CD4-positive, alpha-beta T cell treated with Interferon gamma for 1 hour (primary cell): ENCODE measurements around the gene COL15A1.

Experiments
- DNase-seq: peaks from one replicate; pipeline ENCODE4 v3.0.0-alpha.2; 2020

COL15A1 gene

DNA sequence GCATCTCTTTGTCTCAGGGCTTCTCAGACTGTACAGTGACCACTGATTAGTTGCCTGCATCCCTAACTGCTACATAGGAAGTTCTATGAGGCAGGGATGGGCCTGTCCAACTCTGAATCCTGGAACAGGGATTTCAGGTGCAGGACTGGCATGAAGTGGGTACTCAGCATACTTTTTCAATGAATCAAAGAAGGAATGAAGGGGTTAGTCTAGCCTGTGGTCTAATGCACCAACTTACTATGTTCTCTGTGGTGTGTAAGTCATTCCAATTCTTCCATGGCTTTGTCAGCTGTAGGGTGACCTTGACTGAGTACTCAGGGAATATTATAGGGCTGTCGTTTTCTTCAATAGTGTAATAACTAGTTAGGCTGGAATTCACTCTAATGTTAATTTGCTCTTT lies 8.3 kb downstream of the COL15A1 start:
- no peak for DNase-seq

DNA sequence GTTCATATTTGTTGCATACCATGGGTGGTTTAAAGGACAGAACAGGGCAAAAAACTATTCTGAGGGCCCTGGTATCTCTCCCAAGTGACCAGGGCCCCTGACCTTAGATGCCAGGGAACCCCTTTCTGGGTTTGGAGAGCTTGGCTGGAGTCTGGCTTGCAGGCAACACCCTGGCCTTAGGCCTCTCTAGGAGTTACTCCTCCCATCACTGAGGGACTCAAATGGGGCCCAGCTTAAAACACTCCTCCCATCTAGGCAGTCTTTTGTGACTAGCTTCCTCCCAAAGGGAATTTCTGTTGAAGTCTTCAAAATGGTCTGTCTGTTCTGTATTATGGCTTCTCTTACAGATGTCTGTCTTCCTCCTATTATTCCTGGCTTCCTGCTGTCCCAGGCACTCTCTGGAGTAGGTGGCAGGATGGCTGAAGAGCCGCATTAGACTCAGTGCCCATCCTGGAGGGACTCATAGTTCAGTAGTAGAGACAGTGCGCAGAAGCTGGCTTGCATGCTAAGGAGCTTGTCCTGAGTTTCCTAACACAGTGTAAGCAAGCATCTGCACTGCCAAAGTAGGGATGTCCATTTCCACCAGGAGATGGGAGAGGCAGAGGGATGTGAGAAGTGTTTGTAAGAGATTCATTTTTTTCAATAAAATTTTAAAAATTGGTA lies 10.0 kb downstream of the COL15A1 start:
- DNase-seq = no peak

DNA sequence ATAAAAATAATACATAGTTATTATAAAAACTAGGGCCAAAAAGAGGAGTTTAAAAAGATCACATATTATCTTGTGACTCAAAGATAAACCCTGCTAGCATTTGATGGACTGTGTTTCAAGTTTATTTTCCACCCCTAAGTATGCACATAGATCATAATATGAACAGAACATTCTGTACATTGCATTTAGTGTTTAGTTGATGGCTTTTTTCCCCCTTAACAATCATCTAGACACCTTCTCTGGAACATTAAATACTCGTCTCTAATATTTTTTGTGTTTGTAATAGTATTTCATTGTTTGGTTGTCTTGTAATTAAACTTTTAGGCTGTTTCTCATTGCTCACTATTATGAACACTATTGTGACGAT lies 10.5 kb downstream of the COL15A1 start:
- no peak for DNase-seq

DNA sequence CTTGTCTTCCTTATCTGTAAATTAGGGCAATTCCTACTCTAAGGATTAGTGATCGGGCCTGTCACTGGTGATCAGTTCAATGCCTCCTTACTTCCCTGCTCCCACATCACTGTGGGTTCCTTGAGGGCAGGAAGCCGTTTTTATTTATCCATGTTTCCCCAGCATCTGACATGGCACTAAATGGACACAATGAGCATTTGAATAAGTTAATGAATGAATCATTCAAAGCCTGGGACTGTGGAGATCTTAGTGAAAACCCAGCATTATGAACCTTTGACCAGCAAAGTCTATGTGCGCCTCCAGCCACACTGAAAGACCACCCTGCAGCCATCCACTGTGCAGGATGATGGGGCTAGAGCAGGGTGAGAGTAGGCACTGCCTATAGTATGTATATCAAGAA lies 11.6 kb downstream of the COL15A1 start:
- DNase-seq = no peak

DNA sequence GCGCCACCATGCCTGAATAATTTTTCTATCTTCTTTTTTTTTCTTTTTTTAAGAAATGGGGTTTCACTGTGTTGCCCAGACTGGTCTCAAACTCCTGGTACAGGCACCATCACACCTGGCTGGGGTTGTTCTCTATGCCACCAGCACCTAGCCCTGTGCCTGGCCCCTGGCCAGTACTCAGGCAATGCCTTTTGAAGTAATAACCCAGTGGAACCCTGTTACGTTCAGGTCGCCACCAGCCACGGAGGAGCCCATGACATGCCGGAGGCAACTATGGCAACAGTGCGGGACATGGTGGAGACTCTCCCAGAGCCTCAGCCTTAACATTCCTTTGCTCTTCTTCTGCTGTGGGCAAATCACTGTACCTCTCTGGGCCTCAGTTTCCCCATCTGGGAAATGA lies 14.1 kb downstream of the COL15A1 start:
- no peak for DNase-seq

DNA sequence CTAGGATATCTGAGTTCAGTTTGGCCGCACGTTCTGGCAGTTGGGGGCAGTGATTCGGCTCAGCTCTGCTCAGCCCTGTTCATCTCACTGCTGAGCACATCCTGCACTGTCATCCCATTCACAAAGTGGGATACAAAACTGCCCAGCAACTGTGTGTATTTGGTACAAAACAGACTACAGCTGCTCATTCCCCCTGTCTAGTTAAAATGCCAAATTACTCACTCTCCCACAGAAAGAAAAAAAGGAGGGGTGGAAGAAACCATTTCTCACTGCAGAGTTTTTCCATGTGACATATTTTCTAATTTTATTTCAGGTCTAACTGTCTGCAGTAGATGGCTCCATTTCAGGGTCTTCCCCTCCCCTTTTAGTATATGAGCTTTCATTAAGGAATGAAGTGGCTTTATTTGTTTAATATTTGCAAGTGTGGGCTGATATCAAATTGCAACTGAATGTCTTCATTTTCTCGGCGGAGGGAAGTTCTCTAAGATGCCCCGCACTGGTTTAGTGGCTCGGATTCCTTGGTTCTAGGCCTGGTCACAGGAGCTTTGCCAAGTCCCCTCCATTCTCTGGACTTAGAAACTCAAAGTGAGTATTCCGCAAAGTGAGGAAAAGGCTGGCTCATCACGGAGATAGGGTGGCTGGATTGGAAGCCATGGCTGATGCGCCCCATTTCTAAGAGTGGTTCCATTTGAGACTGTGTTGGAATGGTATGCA lies 14.7 kb downstream of the COL15A1 start:
- DNase-seq = no peak

DNA sequence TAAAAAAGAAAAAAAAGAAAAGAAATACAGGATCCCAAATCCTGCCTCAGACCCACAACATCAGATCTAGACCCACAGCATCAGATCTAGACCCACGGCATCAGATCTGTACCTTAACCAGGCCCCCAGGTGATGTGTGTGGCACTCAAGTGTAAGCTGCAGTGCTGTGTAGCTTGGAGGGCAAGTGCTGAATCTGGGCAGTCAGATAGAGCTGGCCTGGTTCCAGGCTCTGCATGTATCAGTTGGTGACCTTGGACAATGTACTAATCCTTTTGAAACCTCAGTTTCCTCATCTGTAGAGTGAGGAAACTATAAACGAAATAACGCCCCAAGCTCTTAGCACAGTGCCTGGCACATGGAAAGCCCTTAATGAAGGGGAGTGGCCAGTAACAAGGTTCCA lies 16.7 kb downstream of the COL15A1 start:
- no peak for DNase-seq

DNA sequence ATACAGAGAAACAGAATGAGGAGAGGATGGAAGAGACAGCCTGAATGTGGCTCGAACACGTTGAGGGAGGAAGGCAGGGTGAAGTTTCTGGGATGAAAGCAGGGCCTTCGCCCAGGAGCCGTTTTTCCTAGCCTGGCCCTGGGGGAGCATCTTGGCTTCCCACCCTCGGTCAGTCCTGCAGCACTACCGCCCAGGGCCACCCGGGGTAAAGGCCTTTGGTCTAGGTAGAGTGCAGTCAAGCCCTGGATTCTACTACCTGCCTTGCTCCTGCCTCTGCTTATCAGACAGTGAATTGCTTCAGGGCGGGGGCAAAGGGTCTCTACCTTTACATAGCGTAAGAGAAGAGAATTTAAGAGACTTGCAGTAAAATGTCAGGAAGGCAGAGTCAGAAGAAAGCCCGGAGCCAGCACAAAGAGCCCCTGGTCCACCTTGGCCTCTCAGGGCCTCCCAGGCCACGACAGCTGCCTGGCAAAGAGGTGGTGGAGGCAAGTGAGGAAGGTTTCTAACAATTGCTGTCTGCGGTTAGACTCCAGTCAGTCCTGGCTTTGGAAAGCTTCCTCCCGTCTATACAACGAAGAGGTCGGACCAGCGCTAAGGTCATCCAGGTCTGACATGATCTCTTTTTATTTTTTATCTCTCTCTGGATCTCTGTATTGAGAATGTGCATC lies 17.9 kb downstream of the COL15A1 start:
- DNase-seq = no peak

DNA sequence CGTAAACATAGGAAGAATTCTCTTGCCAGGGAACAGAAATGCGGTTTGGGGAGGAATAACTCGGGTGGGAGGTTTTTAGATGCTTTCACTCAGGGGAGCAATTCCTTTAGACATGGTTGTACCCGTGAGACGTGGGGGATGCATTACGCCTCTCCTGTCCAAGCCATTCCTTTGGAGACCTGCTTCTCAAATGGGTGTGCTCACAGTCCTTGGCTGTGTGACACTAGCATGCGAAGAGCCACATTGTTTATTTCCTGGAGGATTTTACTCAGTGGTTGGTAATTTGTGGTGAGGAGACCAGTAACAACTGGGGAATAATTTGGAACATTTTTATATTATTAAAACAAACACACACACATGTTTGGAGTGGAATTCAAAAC lies 18.5 kb downstream of the COL15A1 start:
- no peak for DNase-seq

DNA sequence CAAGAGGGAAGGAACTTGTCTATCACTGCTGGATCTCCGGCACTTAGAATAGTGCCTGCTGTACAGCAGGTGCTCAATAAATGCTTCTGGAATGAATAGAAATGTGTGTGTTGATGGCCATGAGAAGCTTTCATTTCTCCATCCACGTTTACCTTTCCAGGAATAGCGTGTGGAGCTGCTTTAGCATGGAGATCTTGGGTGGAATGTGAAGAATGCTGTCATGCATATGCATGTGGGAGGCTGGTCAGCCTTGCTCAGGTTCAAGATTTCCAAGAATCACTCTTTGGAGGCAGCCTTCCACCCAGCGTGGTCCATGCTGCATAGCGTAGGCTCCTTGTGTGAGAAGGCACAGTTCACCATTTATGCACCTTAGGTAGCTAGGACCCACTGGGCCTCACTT lies 19.2 kb downstream of the COL15A1 start:
- no peak for DNase-seq

DNA sequence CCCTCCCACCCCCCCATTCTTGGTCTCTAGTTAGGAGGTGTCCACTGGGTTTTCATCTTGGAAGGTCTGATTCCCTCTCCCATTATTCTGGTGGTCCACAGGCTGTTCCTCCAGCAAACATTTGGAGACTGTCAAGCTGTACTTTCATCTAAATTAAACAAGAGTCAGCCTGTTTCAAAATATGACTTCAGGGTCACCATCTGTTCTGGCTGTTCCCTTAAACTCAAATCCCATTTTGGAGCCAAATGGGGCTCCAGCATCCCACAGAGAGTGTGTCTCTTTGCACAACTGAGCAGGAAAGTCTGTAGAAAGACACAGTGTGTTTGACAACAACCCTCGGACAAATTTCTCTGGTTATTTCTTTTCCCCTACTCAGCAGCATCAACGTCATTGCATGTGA lies 20.5 kb downstream of the COL15A1 start:
- DNase-seq = no peak

DNA sequence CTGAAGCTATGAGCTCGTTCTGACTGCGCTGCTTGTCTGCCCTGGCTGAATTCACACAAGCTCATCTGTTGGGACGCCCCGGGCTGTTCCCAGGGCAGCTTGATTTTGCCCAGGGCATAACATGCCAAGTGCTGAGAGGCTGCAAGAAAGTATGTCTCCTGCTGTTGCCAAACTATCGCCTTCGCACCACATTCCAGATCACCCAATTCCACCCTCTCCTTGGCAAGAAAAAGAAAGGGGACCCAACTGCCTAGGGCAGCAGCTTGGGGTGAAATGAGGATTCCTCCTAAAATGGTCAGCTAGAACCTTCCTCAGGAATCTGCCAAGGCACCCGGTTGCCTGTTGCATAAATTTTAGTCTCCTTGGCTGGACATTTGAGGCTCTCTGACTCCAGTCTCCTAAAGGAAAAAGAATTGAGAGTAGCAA lies 21.2 kb downstream of the COL15A1 start:
- DNase-seq = no peak

DNA sequence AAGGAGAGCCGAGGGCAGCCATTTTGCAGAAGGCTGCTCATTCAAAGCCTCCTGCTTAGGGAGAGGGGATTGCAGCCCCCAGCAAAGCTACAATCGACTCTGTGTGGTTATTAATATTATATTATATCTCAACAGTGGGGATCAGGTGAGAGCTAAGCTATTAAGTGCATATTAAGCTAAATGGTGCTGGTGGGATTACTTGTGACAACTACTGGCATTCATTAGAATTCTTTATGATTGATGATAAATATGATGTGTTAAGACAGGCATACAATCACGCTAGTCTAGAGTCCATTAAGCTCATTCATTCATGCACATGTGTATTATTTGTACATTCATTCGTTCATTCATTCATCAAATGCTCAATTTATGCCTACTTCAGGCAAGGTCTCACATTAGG lies 23.0 kb downstream of the COL15A1 start:
- no peak for DNase-seq

DNA sequence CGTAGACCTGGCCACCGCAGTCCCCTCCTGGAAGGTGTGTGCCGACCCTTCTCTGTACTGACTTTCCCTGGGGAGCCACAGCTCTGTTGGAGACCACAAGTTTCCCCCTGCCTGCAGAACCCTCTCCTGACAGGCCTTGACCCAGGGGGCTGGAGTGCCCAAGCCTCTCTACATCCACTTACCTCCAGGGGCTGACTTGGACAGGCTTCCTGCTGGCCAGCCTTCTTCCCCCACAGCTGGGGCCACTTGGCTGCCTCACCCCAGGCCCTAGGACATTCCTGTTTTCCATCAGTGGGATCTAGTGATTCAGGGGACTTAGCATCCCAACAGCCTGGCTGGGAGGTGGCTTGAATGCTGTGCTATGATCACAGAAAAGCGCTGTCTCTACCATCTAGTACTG lies 23.6 kb downstream of the COL15A1 start:
- no peak for DNase-seq

DNA sequence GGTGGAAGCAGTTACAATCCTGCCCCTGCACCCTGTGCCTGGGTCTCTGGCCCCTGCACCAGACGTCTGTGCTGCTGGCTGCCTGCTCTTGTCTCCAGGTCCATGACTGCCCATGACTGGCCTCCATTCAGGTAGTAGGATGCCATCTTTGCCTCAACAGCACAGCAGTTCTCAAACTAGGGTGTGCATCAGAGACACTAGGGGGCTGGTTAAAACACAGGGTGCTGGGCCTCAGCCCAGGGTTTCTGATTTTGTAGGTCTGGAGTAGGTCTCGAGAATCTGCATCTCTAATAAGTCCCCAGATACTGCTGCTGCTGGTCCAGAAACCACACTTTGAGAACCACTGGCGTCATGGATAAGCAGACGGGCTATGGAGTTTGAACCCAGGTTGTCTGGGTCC lies 24.0 kb downstream of the COL15A1 start:
- DNase-seq = no peak

DNA sequence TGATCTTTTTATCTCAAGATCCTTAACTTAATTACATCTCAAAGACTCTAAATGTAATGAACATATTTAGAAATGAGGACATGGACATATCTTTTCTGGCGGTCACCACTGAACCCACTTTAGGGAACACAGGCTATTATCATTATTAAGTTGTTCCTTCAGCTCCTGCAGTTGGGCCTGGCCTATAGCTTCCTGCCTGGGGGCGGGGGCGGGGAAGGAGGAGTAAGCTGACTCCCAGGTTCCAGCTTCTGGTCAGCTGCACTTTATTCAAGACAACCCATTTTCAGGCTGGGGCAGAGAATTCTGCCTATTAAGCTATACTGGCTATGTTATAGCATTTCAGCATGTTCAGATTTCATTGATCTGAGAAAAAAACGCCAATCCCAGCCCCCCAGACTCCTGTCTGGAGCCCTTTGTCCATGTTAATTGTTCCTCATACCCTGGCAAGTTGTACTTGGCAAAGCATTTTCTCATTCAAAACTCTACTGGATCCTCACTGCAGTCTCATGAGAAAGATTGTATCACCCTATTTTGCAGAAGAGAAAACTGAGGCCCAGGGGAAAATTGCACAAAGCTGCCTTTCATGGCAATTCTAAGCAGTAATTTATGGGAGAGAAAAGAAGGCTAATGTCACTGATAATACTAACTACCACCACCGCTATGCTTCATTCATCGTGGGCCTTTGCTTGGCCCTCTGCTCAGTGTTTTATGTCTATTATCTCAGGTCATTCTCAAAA lies 25.1 kb downstream of the COL15A1 start:
- no peak for DNase-seq

DNA sequence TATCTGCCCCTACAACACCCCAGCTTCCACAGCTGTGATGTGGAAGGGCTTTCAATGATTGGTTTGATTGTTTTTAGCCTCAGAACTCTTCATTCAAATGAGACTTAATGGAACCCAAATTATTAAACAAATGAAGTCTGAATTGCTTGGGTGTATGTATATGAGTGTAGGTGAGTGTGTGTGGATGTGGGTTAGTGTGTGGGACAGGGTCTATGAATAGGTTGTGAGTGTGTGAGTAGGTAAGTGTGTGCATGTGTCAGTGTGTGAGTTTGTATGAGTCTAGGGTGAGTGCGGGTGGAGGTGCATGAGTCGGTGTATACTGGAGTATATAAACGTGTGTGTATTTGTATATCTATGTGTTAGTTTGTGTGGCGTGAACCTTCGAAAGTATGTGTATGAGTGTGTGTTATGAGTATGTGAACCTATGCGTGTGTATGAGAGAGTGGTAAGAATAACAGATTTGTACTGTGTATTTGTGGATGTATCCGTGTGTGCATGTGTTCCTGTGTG lies 26.9 kb downstream of the COL15A1 start:
- no peak for DNase-seq

DNA sequence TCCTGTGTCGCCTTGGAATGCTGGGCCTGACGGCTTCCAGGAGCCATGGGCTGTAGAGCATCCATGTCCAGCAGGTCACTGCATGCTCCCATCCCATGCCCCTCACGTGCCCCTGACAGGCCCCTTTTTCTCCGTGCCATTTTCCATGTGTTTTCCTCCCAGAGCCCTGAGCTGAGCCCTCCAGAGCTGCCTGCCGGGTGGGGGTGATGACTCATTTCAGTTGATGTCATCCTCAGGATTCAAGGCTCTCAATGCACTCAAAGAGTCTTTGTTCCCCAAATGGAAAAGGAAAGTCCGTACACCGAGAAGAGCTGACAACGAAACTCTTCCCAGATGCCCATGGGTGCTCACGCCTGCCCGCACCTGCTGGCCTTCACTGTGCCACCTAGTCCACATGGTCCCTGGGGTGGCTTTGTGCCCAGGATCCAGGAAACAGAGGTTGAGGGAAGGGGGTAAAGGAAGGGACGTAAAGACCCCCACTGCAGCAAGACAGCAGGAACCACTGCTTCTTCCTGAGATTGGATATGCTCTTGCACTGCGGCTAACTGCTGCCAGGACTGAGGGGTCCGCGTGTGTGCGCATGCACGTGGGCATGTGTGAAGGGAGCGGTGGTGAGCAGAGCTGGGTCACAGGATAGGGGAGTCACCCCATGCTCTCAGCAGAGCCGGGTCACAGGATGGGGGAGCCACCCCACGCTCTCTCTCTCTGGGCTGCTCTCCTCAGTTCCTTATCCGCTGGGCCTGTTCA lies 27.6 kb downstream of the COL15A1 start:
- no peak for DNase-seq

DNA sequence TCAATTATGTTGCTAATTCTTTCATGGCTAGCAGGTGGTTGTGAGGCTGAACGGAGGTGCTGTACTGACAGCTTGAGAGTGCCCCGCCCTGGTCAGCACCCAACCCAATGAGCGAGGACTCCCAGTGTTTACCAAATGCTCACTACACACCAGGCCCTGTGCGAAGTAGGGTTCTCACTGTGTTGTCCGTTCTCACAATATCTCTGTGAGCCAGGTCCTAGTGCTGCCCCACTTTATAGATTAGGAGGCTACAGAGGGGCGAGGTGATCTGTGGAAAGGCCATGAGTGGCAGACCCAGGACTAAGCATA lies 28.2 kb downstream of the COL15A1 start:
- no peak for DNase-seq

DNA sequence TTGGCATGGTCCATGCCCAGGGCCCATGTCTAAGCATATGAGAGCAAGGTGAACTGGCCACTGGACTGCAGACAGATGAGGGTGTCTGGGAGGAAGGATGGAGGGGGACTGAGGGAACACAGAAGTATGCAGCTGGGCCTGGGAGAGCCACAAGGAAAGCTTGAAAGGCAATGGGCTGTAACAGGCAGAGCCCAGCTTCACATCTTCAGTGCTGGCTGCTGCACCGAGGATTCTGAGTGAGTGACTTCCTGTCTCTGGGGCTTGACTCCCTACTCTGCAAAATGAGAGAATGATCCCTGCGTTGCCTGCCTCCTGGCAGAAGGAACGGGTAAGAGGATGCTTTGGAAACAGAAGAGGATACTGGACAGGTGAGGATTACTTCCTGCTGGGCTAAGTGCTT lies 29.0 kb downstream of the COL15A1 start:
- no peak for DNase-seq

DNA sequence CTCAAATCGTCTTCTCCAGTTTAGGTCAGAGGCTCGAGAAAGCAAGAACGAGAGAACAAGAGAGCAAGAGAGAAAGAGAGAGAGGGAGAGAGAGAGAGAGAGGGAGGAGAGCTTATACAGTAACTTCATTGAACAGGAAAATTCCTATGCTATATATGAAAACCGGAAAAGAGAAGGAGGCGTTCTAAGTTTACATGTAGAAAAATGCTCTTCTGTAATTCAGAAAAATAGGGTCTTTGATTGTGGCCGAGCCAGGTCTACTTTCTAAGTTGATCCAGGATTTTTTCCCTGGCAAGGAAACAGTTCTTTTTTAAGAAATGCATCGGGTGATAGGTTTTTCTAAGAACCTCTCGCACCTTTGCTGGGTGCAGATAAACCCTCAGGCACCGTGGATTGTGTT lies 29.5 kb downstream of the COL15A1 start:
- DNase-seq = no peak

DNA sequence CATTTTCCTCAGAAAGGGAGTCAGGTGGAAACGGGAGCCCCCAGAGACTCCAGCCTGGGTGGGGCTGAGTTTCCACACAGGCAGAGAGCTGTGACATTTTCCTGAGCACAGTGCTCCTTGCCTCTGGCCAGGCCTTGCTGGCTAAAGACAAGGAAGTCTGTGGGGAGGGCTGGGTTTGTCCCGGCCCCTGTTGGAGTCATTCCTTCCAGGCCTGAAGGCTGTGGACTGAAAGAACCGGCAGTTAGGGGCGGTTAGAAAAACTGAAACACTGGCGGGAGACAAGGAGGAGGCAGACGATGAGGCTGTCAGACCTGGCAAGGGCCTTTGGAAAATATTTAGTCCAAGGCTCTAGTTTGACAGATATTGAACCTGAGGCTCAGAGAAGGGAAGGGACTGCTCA lies 29.9 kb downstream of the COL15A1 start:
- DNase-seq = no peak

DNA sequence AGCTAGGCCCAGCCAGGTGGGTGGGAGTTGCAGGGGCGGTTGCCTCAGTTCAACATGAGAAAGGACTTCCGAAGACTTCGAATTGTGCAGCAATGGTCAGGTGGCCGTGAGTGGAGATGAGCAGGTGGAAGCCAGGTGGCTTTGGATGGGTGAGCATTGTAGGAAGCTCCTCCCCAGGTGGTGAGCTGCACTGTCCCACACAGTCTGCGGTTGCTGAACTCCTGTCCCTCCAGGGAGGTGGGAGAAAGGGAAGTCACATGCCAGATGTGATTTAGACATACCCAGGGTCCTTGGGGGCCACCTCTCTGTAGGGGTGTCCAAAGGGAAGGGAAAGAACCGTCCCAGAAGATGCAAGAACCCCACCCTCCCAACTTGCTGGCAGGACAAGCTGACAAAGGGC lies 30.4 kb downstream of the COL15A1 start:
- DNase-seq = no peak
